Peyer's patch (tissue), 4 donors: ENCODE results near the gene PTOV1.

Experiments used
- POLR2A ChIP-seq, 2 donors: fragments of 450-650 bp; IDR thresholded peaks; one replicate each; pipeline ENCODE4 v1.5.1; 2017; ENCODE audit warnings: antibody characterized with exemption in 2 of 2, mild to moderate bottlenecking in 2 of 2, moderate library complexity in 2 of 2
- TF ChIP-seq, protein P1 (sequence below), 6 experiments: fragments of 450-650 bp in 4 of 6; fragments of 200-600 bp in 2 of 6; sonication (generic) in 1 of 6; IDR thresholded peaks; one replicate each; pipeline ENCODE4 v1.5.1; 2017 to 2019; ENCODE audit warnings: antibody characterized with exemption in 6 of 6, mild to moderate bottlenecking in 3 of 6, moderate library complexity in 1 of 6

DNA sequence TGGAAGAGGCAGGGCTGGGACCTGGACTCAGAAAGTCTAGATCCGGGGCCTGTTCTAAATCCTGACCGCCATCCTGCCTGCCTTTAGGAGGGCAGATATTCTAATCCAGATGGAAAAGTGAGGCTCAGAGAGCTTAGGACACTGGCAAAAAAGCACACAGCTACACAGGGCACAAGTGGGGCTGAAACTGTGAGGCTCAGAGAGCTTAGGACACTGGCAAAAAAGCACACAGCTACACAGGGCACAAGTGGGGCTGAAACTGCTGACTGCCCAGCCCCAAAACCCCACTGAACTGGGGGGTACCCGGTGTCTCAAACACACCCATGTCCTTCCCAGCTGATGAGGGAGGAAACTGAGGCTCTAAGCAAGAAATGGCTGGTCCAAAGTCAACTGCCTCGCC lies 24.2 kb downstream of the PTOV1 start:
- TF ChIP-seq, protein P1, sequence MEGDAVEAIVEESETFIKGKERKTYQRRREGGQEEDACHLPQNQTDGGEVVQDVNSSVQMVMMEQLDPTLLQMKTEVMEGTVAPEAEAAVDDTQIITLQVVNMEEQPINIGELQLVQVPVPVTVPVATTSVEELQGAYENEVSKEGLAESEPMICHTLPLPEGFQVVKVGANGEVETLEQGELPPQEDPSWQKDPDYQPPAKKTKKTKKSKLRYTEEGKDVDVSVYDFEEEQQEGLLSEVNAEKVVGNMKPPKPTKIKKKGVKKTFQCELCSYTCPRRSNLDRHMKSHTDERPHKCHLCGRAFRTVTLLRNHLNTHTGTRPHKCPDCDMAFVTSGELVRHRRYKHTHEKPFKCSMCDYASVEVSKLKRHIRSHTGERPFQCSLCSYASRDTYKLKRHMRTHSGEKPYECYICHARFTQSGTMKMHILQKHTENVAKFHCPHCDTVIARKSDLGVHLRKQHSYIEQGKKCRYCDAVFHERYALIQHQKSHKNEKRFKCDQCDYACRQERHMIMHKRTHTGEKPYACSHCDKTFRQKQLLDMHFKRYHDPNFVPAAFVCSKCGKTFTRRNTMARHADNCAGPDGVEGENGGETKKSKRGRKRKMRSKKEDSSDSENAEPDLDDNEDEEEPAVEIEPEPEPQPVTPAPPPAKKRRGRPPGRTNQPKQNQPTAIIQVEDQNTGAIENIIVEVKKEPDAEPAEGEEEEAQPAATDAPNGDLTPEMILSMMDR (IDR thresholded peaks at IDR 0.05), result no peak
- no peak for TF ChIP-seq POLR2A (IDR thresholded peaks at IDR 0.05)
